K562 (cell line): ENCODE results near the gene DYRK1A. TPM values are rescaled to one million over a fixed set of nuclear protein-coding genes. Genes with fewer than 3 reads are reported as not detected.
A peak's percentile ranks its signal among the peaks of the same experiment; 100 is the strongest.

Source experiments
- CC2D1A ChIP-seq: fragments of 450-650 bp; IDR thresholded peaks from 2 replicates; pipeline ENCODE4 v1.6.1; 2017; ENCODE audit warnings: mild to moderate bottlenecking
- FOXJ2 ChIP-seq: fragments of 200-800 bp; sonication (Bioruptor generic); IDR thresholded peaks from 2 replicates; pipeline ENCODE4 v1.6.1; 2016; ENCODE audit warnings: missing genetic modification characterization, missing compliant biosample characterization
- NFATC3 ChIP-seq: fragments of 450-650 bp; IDR thresholded peaks from 2 replicates; pipeline ENCODE4 v1.6.1; 2017; ENCODE audit warnings: mild to moderate bottlenecking
- NFRKB ChIP-seq: fragments of 450-650 bp; IDR thresholded peaks from 2 replicates; pipeline ENCODE4 v1.6.1; 2016; ENCODE audit warnings: low read depth
- POU5F1 ChIP-seq: fragments of 150-350 bp; IDR thresholded peaks from 2 replicates; pipeline ENCODE4 v1.6.1; 2014; ENCODE audit warnings: borderline replicate concordance, low read length, low read depth, mild to moderate bottlenecking; ENCODE audit not compliant: partially characterized antibody
- PURB ChIP-seq: sonication (generic); formaldehyde crosslinking; IDR thresholded peaks from 2 replicates; pipeline ENCODE4 v1.9.0; 2021; ENCODE audit warnings: low read depth, mild to moderate bottlenecking, missing genetic modification reagents
- SRF ChIP-seq, 2 experiments: fragments of 250-450, 450-650 bp in 1 of 2; sonication (Bioruptor Pico) in 1 of 2; sonication (generic) in 1 of 2; formaldehyde crosslinking; IDR thresholded peaks; 2 replicates each; pipeline versions ENCODE4 v1.5.0 to v1.5.1; 2020 to 2022; ENCODE audit warnings: mild to moderate bottlenecking in 1 of 2, missing genetic modification reagents in 1 of 2
- U2AF1 ChIP-seq: fragments of 200-400 bp; formaldehyde crosslinking; optimal IDR thresholded peaks from 2 replicates; pipeline ENCODE3; 2017; ENCODE audit warnings: mild to moderate bottlenecking, low read depth, low read length, moderate library complexity
- ZNF197 ChIP-seq: fragments of 200-800 bp; sonication (Bioruptor generic); IDR thresholded peaks from 2 replicates; pipeline ENCODE4 v1.6.1; 2016; ENCODE audit warnings: low read depth, missing genetic modification characterization, missing compliant biosample characterization
- polyA plus RNA-seq, 8 experiments: library from polyadenylated mRNA; depleted of rRNA in 4 of 8; stranded (reverse) in 5 of 8; unstranded in 3 of 8; fragments of >200 nt; fragmentation: Nextera tagmentation in 2 of 8; fragmentation: Illumina TruSeq in 1 of 8; extraction: Ambion mirVana in 2 of 8; extraction: Trizol in 1 of 8; gene quantifications; 2 replicates each; pipeline versions ENCODE4 v1.2.1 to v1.2.3, GENCODE V29; 2011 to 2014; ENCODE audit warnings: inconsistent platforms in 1 of 8, missing spikeins in 1 of 8
- total RNA-seq, 7 experiments: library from RNA; depleted of rRNA in 6 of 7; stranded (reverse); fragments of >200 nt in 6 of 7; fragmentation: Illumina TruSeq in 2 of 7; extraction: Trizol in 2 of 7; gene quantifications; 2 replicates each; pipeline versions ENCODE4 v1.2.1 to v1.2.3, GENCODE V29; 2011 to 2021; ENCODE audit warnings: low replicate concordance in 1 of 7
- TF ChIP-seq, protein P1 (sequence below): sonication (generic); formaldehyde crosslinking; IDR thresholded peaks from 2 replicates; pipeline ENCODE4 v1.8.0; 2022; ENCODE audit warnings: missing genetic modification reagents, mild to moderate bottlenecking, moderate library complexity, borderline replicate concordance
- TF ChIP-seq, protein P2 (sequence below): fragments of 250-450 bp; sonication (Bioruptor Pico); IDR thresholded peaks from 2 replicates; pipeline ENCODE4 v1.4.0; 2020; ENCODE audit warnings: mild to moderate bottlenecking, moderate library complexity, borderline replicate concordance
- TF ChIP-seq, protein P3 (sequence below): fragments of 450-650 bp; IDR thresholded peaks from 2 replicates; pipeline ENCODE4 v1.6.1; 2016; ENCODE audit warnings: antibody characterized with exemption

Gene DYRK1A
- total and polyA plus RNA-seq, 9 of the 15 experiments (the other 6 are each of a cell fraction or from before 2014, with no cell fraction given): 3.7 to 64.8 (median 42.3) TPM

DNA sequence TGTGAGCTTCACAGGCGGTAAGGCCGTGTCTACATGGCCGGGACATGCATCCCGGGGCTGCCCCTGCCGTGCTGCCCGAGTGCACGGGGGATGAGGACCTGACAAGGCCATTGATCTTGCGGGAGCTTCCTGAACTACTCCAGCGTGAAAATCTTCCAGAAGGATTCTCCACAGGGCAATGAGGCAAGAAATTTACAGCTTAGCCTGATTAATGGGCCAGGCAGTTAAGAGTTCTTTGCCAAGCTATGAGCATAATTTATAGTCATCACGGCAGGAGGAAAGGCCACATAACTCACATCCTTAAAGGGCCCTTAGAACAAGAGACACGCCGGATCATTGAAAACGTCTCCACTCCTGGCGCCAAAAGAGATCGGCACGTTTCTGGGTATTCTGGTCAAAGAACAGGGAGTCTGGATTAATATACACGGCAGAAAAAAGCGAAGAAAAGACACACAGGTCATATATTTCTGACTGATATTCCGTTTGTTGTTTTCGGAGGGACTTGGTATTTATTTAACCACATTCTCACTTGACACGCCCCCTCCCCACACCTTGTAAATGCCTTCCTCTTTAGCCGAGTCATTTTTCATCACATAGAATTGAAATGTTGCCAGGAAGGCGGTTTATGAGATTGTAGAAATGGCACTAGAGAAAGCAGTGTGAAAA is 180.5 kb downstream of the DYRK1A start (continued):
- TF ChIP-seq U2AF1 (no peak), CC2D1A (no peak), NFRKB (no peak), PURB (CRISPR knock-in tag) (no peak), SRF (CRISPR knock-in tag; IDR thresholded peaks at IDR 0.05) (0 out of 4 replicates have a peak, but pooled peaks of 1 of the 2 experiments have one; percentile 9), ZNF197 (CRISPR knock-in tag) (no peak), FOXJ2 (tag) (no peak), POU5F1 (no peak), NFATC3 (no peak)
- TF ChIP-seq, protein P1, sequence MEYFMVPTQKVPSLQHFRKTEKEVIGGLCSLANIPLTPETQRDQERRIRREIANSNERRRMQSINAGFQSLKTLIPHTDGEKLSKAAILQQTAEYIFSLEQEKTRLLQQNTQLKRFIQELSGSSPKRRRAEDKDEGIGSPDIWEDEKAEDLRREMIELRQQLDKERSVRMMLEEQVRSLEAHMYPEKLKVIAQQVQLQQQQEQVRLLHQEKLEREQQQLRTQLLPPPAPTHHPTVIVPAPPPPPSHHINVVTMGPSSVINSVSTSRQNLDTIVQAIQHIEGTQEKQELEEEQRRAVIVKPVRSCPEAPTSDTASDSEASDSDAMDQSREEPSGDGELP (CRISPR knock-in tag): 0 out of 2 replicates have a peak, but pooled peaks have one; percentile 2
- TF ChIP-seq, protein P2, sequence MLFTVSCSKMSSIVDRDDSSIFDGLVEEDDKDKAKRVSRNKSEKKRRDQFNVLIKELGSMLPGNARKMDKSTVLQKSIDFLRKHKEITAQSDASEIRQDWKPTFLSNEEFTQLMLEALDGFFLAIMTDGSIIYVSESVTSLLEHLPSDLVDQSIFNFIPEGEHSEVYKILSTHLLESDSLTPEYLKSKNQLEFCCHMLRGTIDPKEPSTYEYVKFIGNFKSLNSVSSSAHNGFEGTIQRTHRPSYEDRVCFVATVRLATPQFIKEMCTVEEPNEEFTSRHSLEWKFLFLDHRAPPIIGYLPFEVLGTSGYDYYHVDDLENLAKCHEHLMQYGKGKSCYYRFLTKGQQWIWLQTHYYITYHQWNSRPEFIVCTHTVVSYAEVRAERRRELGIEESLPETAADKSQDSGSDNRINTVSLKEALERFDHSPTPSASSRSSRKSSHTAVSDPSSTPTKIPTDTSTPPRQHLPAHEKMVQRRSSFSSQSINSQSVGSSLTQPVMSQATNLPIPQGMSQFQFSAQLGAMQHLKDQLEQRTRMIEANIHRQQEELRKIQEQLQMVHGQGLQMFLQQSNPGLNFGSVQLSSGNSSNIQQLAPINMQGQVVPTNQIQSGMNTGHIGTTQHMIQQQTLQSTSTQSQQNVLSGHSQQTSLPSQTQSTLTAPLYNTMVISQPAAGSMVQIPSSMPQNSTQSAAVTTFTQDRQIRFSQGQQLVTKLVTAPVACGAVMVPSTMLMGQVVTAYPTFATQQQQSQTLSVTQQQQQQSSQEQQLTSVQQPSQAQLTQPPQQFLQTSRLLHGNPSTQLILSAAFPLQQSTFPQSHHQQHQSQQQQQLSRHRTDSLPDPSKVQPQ: no peak
- TF ChIP-seq, protein P3, sequence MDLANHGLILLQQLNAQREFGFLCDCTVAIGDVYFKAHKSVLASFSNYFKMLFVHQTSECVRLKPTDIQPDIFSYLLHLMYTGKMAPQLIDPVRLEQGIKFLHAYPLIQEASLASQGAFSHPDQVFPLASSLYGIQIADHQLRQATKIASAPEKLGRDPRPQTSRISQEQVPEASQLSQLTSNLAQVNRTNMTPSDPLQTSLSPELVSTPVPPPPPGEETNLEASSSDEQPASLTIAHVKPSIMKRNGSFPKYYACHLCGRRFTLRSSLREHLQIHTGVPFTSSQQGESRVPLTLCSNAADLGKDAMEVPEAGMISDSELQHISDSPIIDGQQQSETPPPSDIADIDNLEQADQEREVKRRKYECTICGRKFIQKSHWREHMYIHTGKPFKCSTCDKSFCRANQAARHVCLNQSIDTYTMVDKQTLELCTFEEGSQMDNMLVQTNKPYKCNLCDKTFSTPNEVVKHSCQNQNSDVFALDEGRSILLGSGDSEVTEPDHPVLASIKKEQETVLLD: no peak
